IPS-NIHi7 (cell line): ENCODE results near the gene EQTN.

Experiments used
- DNase-seq: peaks from one replicate; pipeline ENCODE4 v3.0.0; 2012; ENCODE audit warnings: mixed read lengths; ENCODE audit errors: extremely low spot score

The EQTN gene

GRCh38 chr9:27297050-27297449 lies at the start of gene EQTN:
Gene EQTN (minus strand): TSS chr9:27297150. CDS start chr9:27297055, 95 bp downstream.
- DNase-seq: no peak

- no peak for DNase-seq
Observed at GRCh38 chr9:27344776-27345175, 47.8 kb upstream of the EQTN start.

DNA sequence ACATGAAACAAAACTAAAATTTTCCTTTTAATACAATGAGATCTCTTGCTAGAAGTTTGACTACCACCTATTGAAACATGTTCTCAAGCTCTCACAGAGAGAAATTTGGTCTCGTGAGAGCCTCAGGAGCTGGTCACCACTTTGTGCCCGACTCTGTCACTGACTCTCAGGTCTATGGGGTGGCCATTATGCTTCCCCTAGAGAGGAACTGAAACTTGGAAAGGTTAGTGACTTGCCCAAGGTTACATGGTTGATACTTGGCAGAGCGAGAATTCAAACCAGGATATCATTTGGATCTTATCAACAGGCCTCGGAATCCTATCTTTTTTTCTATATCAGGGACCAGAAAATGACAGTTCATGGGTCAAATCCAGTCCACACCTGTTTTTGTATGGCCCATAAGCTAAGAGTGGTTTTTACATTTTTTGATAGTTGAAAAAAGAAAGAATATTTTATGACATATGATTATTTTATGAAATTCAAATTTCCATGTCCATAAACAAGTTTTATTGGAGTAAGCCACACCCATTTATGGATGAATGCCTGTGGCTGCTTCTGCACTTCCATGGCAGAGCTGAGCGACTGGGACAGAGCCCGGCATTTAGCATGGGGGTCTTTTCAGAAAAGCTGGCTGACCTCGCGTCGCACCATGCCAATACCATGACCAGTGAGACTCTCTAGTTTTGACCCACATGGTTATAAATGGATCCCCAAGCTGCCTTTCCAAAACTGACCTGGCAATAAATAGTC lies 44.8 kb upstream of the EQTN start:
- no peak for DNase-seq

DNA sequence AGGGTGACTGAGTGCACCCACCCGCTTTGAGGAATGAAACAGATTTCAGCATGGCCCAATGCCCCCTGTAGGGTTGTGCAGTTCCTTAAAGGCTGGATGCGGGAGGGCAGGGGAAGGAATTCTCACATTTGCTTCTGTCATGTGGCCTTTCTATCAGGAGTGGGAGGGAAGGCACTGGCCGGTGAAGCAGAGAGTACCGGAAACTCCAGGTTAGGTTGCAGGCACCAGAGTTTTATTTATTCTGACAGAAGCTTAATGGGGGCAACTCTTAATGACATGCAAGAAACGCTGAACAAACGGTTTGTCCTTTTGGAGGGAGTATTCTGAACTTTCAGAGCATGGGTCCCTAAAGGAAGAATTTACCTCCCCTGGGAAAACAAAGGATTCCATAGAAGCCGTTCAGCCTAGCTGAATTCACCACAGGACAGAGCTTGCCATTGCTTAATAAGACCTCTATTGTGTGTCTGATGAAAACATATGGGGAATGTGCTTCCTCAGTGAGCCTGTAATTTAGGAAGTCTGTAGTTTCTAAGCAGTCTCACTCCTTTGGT lies 44.1 kb upstream of the EQTN start:
- DNase-seq: no peak

GRCh38 chr9:27340285-27340674 lies 43.3 kb upstream of the EQTN start:
- DNase-seq: no peak

- DNase-seq: no peak
Observed at GRCh38 chr9:27339661-27340284, 42.8 kb upstream of the EQTN start.

DNA sequence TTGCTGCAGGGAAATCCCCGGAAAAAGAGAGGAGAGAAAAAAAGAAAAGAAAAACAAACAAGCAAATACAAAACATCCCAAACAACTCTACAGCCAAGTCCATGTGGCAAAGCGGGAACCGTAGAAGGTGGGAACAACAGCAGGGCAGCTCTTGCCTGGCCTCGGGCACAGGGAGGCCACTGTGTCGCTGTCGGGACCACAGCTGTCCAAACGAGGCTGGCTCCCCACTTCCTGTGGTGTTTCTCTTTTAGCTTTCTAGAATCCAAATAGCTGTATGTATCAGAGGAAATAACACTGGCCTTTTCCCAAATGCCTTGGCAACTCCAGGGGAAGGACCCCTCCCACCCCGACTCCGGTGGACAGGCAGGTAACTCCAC lies 41.6 kb upstream of the EQTN start:
- no peak for DNase-seq

DNA sequence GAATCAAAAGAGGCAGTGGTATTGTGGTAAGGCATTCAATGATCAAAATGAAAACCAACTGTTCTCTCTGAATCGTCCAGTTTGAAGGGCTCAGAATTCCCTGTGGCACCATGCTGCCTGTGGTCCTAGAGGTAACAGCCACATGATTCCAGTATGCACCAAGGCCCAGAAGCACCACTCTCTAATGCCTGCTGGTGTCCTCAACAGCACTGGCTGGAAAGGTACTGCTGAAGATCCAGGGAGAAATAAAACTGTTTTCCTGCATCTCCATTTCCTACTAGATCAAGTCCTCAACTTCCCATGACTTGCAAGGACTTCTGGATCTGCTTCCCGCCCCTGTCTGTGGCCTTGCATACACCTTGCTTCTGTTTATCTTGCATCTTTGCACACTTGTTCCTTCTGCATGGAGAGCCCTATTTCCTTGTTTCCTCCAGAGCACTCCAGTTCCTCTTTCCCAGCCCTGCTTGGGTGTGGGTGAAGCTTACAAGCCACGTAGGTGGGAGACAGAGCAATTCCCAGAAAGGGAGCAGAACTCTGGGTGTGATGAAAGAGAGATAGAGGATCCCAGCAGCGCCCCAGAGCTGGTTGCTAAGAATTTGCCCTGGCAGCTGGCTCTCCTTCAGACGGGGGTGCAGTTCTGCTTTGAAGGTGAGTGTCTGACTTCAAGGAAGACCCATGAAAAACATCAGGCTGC lies 41.0 kb upstream of the EQTN start:
- DNase-seq: no peak

GRCh38 chr9:27337236-27337635 lies 40.3 kb upstream of the EQTN start:
- DNase-seq: no peak

GRCh38 chr9:27336829-27337228 lies 39.9 kb upstream of the EQTN start:
- no peak for DNase-seq

DNA sequence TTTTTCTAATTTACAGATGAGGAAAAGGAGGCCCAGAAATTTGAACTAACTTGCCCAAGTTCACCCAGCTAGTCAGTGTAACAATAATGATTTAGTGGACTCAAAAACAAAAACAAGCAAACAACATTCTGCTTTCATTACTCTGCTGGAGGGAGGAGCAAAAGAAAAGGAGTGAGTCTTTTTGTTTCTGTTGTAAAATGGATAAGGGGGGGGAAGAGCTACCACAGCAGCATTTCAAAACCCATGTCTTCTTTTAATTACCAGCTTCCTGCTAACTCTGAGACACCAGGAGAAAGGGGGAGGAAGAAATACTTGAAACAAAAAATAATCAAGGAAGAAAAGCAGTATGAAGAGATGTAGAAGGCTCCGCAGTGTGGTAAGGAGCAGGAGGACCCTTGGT lies 39.2 kb upstream of the EQTN start:
- no peak for DNase-seq

DNA sequence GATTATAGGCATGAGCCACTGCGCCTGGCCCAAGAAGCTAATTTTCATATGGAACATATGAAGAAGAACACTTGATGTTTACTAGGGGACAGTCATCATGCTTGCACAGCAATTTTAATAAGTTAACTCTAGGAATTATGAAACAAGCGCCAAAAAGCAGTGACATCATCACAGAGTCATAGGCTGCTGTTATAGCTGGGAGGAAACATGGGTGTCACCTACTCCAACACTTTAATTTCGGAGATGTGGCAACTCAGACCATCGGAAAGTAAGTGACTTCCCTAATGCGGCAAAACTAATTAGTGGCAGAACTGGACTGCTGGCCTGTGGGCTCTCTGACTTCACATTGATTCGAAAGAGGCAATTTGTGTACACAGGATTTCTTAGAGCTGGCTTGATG lies 38.1 kb upstream of the EQTN start:
- no peak for DNase-seq

DNA sequence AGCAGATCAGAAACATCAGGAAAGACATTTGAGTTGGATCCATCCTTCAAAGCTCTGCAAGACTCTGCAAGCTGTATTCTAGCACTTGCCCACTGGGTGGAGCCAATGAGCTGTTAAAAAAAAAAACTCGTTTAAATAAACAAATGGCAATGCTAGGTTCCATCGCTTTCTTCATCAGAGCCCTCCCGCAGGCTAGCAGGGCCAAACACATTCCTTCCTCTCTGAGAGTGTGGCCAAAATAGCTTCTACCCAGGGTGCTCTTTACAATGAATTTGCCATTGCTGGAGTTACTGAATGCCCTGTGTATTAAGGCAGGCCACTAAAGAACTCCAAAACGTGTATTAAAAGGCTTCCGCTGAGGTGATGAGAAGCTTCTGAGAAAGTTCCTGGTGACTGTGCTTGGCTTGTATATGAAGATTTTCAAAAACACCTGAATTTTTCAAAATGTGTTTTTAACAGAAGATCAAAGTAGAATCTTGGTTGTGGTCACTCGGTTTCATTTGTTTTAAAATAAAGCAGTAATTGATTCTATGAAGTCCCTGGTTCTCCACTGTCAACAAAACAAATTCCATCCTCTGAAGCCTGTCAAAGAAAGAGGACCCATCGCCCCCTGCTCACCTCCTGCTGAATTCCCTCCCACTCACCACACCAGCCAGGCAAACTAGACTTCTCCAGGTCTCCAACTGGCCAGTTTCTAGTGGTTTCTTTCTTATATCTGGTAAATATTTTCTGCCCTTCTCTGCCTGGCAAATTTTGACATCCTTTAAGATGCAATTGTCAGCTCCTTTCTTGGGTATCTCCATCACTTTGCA lies 36.5 kb upstream of the EQTN start:
- DNase-seq: peak; percentile 90

GRCh38 chr9:27331393-27331792 lies 34.4 kb upstream of the EQTN start:
- no peak for DNase-seq

DNA sequence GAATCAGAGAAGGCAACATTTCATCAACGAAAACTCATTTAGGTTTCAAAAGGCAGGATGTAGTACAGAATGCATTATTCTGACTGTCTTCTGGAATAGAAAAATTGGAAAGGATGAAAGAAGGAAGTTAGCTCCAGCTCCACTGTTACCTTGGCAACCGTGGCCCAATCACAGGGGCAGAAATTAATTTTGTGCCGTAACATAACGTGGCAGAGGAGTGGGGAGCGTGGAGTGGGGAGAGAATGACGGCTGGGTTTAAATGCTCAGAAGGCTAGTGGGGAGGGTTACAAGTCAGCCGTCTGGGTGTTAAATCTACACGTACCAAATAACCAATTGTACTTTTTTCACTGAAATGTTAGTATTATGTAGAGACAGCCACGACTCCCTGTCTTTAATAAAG lies 32.3 kb upstream of the EQTN start:
- DNase-seq: no peak

DNA sequence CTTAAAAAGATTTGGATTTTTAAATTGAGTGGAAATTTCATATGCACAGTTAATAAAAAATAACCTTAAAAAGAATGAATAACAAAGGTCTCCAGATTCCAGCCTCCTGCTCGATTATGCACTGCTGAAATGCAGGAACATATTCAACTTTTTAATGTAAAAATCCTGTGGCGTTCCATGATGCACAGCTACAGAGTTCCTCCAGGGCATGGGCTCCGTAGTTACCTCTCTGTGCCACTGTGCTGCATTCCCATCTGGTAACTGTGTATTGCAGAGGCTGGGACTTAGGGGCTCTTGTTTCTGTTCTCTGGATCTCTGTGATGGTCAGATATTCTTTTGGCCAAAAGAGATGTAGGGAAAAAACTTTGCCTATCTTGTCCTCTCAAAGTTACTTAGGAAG lies 31.5 kb upstream of the EQTN start:
- DNase-seq: no peak

DNA sequence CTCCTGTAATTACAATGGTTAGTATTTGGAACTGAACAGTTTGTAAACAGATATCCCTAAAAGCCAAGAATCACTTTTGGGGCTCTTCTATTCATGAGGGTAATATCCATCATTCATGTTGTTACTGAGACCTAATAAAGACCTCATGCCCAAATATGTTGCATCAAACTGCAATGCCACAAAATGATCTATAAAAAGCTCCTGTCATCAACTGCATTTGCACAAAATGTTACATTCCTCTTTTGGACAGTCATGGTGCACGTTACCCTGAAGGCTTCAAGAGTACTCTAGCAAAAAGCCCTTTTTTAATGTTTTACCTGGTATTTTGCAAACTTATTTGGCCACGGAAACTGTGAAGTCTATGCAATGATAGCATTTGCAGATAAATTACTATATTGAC lies 14.2 kb upstream of the EQTN start:
- no peak for DNase-seq

DNA sequence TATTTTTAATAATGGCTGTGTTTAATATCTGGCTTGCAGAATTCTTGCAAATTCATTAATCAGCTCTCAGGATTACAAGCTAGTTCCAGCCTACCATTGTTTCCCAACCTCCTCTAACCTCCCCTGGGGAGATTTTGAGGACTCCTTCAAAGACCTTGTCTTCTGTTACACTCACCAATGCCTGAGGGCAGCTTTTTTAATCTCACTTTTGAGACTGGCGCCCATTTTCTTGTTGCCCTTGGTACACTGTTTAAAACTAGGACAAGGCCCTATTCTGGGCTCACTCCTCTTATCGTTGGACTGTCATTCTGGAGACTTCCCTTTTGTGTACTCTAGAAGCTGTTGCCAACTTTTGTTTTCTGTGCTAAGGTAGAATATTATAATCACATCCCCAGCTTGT lies 13.6 kb upstream of the EQTN start:
- no peak for DNase-seq

GRCh38 chr9:27308691-27309390 lies 11.9 kb upstream of the EQTN start:
- peak; percentile 30 for DNase-seq

- no peak for DNase-seq
Observed at GRCh38 chr9:27304521-27304920, 7.6 kb upstream of the EQTN start.

- peak; percentile 60 for DNase-seq
Observed at GRCh38 chr9:27303219-27303618, 6.3 kb upstream of the EQTN start.
